H1 (cell line): Measurements from ENCODE around the gene ACTC1. TPM values are rescaled to one million over a fixed set of nuclear protein-coding genes. Genes with fewer than 3 reads are reported as not detected.

ENCODE experiments used
- CBX8 ChIP-seq: fragments of 300-800, 300-1000 bp; sonication (generic); IDR thresholded peaks from 2 replicates; pipeline ENCODE4 v1.7.1; 2016; ENCODE audit warnings: low read depth, low read length, borderline replicate concordance
- EZH2 ChIP-seq: fragments of 200-600 bp; sonication (generic); IDR thresholded peaks from 2 replicates; pipeline ENCODE4 v1.7.1; 2012; ENCODE audit warnings: low read depth, mild to moderate bottlenecking, moderate library complexity, low read length, inconsistent platforms; ENCODE audit not compliant: severe bottlenecking
- GABPA ChIP-seq: IDR thresholded peaks from 2 replicates; pipeline ENCODE4 v1.6.1; 2011; ENCODE audit warnings: mild to moderate bottlenecking, low read length, moderate library complexity, borderline replicate concordance; ENCODE audit not compliant: insufficient read depth
- PHF8 ChIP-seq: fragments of 200-600 bp; sonication (generic); conservative IDR thresholded peaks from 2 replicates; pipeline ENCODE4 v1.7.1; 2012; ENCODE audit warnings: low read depth, mild to moderate bottlenecking, inconsistent platforms, low read length, moderate library complexity
- POLR2A ChIP-seq, 2 experiments: IDR thresholded peaks; 1 replicate in 1 of 2; 2 replicates in 1 of 2; pipeline ENCODE4 v1.6.1; 2011; ENCODE audit warnings: low read depth in 2 of 2, low read length in 2 of 2, mild to moderate bottlenecking in 2 of 2; ENCODE audit errors: control extremely low read depth in 1 of 2
- POLR2AphosphoS5 ChIP-seq: IDR thresholded peaks from 2 replicates; pipeline ENCODE4 v1.6.1; 2011; ENCODE audit warnings: low read depth, low read length
- RNF2 ChIP-seq: fragments of 200-900, 300-1000 bp; sonication (generic); IDR thresholded peaks from 2 replicates; pipeline ENCODE4 v1.7.1; 2016; ENCODE audit warnings: borderline replicate concordance, low read depth, mild to moderate bottlenecking, antibody characterized with exemption, low read length; ENCODE audit not compliant: poor library complexity, severe bottlenecking; ENCODE audit errors: missing control alignments
- RXRA ChIP-seq: IDR thresholded peaks from 2 replicates; pipeline ENCODE4 v1.6.1; 2011; ENCODE audit warnings: low read depth, mild to moderate bottlenecking, low read length, moderate library complexity; ENCODE audit not compliant: insufficient read depth
- SAP30 ChIP-seq: fragments of 300-600 bp; sonication (generic); IDR thresholded peaks from 2 replicates; pipeline ENCODE4 v1.7.1; 2012; ENCODE audit warnings: low read length, moderate library complexity, mild to moderate bottlenecking, inconsistent platforms; ENCODE audit not compliant: insufficient read depth, insufficient replicate concordance
- SUZ12 ChIP-seq: fragments of 200-600 bp; sonication (generic); IDR thresholded peaks from 2 replicates; pipeline ENCODE4 v1.6.1; 2012; ENCODE audit warnings: mild to moderate bottlenecking, inconsistent platforms, low read length, moderate library complexity, mixed read lengths
- TAF1 ChIP-seq: IDR thresholded peaks from 2 replicates; pipeline ENCODE4 v1.6.1; 2011; ENCODE audit warnings: mild to moderate bottlenecking, low read depth, low read length
- TAF7 ChIP-seq: optimal IDR thresholded peaks from 2 replicates; pipeline ENCODE3; 2011; ENCODE audit warnings: low read depth, mild to moderate bottlenecking, inconsistent platforms, low read length, moderate library complexity, borderline replicate concordance
- TEAD4 ChIP-seq: IDR thresholded peaks from 2 replicates; pipeline ENCODE4 v1.6.1; 2012; ENCODE audit warnings: low read depth, low read length, inconsistent platforms, mixed read lengths
- YY1 ChIP-seq: IDR thresholded peaks from 2 replicates; pipeline ENCODE4 v1.6.1; 2011; ENCODE audit warnings: low read depth, mild to moderate bottlenecking, low read length
- polyA plus RNA-seq, 7 experiments: library from polyadenylated mRNA; depleted of rRNA in 3 of 7; stranded (reverse) in 5 of 7; unstranded in 2 of 7; fragments of >200 nt in 5 of 7; fragments of 200-250 nt in 2 of 7; gene quantifications; 1 replicate in 5 of 7; 2 replicates in 1 of 7; 4 replicates in 1 of 7; pipeline versions ENCODE4 v1.2.1 to v1.2.3, GENCODE V29; 2011 to 2013; ENCODE audit warnings: missing spikeins in 2 of 7, mixed read lengths in 2 of 7
- total RNA-seq: library from RNA; stranded (reverse); fragmentation: NEBNext Ultra II Directional; extraction: Animal tissue kit (Norgen Biotek cat#: 25700); gene quantifications from 2 replicates; pipeline ENCODE4 v1.2.1, GENCODE V29; 2021
- TF ChIP-seq, protein P1 (sequence below), 3 experiments: IDR thresholded peaks; 1 replicate in 2 of 3; 2 replicates in 1 of 3; pipeline versions ENCODE4 v1.5.1 to v1.6.1; 2011; ENCODE audit warnings: low read length in 3 of 3, mild to moderate bottlenecking in 3 of 3, inconsistent platforms in 2 of 3, low read depth in 1 of 3, moderate library complexity in 1 of 3; ENCODE audit not compliant: insufficient read depth in 1 of 3; ENCODE audit errors: control extremely low read depth in 1 of 3
- TF ChIP-seq, protein P2 (sequence below): IDR thresholded peaks from 2 replicates; pipeline ENCODE4 v1.6.1; 2012; ENCODE audit warnings: inconsistent platforms

The ACTC1 gene
- total and polyA plus RNA-seq, 2 of the 8 experiments (the other 6 are each of a cell fraction or from before 2014, with no cell fraction given), result 37.6 to 90.0 TPM

DNA sequence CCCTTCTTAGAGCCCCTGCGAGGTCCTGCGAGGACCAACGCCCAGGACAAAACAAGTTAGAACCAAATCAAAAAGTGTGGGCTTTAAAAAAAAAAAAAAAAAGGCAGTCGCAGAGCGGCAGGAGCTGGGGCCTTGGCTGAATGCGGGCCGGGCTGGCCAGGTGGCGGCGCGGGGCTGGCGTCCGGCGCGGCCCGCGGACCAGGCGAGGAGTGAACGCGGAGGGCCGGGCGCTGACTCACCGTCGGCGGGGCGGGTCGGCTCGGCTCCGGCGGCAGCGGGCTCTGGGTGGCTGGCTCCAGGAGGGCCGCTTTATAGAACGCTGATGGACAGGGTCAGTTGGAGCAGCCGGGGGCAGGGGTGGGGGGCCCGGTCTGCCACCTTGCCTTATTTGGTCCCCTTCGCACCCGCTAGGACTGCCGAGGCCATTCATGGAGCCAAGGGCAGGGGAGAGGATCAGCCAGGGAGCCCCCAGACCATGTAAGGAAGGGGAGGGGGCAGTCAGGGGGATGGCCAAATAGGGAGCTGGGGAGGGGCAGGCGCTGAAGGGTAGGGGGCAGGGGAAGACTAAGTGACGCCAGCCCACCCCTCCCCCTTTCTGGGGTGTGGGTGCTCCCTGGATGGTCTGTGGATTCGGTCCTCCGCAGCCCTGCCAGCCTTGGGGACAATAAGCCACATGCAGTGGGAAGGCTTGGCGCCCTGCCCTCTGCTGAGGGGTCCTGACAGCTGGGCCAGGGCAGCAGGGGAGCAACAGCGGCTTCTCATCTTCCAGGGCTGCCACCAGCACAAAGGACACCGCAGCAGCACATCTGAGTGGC, at the start of gene ACTC1 (continued):
- no peak for TF ChIP-seq YY1
- no peak for TF ChIP-seq GABPA
- no peak for TF ChIP-seq RXRA
- TF ChIP-seq POLR2AphosphoS5, result peak; percentile 49; the same call in 1 of the 2 replicates
- TF ChIP-seq CBX8, result no peak
- TF ChIP-seq SAP30, result no peak
- no peak for TF ChIP-seq TEAD4
- TF ChIP-seq POLR2A (IDR thresholded peaks at IDR 0.05; ENCODE audit: control extremely low read depth in 1 of 2, low read depth in 2 of 2, low read length in 2 of 2), result peak in 1 of 2 experiments; percentile 63; a peak in 1 of 3 replicates
- TF ChIP-seq TAF7, result peak; percentile 45
- TF ChIP-seq SUZ12, result 0 out of 2 replicates have a peak, but pooled peaks have one; percentile 36
- peak; percentile 56; the same call in 1 of the 2 replicates for TF ChIP-seq PHF8
- TF ChIP-seq, protein P1, sequence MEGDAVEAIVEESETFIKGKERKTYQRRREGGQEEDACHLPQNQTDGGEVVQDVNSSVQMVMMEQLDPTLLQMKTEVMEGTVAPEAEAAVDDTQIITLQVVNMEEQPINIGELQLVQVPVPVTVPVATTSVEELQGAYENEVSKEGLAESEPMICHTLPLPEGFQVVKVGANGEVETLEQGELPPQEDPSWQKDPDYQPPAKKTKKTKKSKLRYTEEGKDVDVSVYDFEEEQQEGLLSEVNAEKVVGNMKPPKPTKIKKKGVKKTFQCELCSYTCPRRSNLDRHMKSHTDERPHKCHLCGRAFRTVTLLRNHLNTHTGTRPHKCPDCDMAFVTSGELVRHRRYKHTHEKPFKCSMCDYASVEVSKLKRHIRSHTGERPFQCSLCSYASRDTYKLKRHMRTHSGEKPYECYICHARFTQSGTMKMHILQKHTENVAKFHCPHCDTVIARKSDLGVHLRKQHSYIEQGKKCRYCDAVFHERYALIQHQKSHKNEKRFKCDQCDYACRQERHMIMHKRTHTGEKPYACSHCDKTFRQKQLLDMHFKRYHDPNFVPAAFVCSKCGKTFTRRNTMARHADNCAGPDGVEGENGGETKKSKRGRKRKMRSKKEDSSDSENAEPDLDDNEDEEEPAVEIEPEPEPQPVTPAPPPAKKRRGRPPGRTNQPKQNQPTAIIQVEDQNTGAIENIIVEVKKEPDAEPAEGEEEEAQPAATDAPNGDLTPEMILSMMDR (IDR thresholded peaks at IDR 0.05; ENCODE audit: control extremely low read depth in 1 of 3, insufficient read depth in 1 of 3, low read depth in 1 of 3, low read length in 3 of 3), result no peak
- peak; percentile 33 for TF ChIP-seq EZH2
- TF ChIP-seq RNF2, result no peak
- TF ChIP-seq TAF1, result peak; percentile 76; the same call in 1 of the 2 replicates
- TF ChIP-seq, protein P2, sequence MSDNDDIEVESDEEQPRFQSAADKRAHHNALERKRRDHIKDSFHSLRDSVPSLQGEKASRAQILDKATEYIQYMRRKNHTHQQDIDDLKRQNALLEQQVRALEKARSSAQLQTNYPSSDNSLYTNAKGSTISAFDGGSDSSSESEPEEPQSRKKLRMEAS, result peak; percentile 68
